CD14-positive monocyte (primary cell): ENCODE results near the gene HBD. TPM values are rescaled to one million over a fixed set of nuclear protein-coding genes. Genes with fewer than 3 reads are reported as not detected.

Experiments used
- DNase-seq, 3 donors: peaks; one replicate each; pipeline ENCODE4 v3.0.0-alpha.2; 2011 to 2022
- H2AFZ ChIP-seq: 2 replicates; pipeline ENCODE4 v1.6.0; 2012; ENCODE audit warnings: mild to moderate bottlenecking, low read depth, low read length, inconsistent platforms; ENCODE audit not compliant: insufficient read depth, poor library complexity, severe bottlenecking
- H3K27ac ChIP-seq, 2 donors: 1 replicate in 1 of 2; 2 replicates in 1 of 2; pipeline ENCODE4 v1.5.1; 2012 to 2013; ENCODE audit warnings: low read length in 2 of 2, control low read depth in 1 of 2, inconsistent platforms in 1 of 2, low read depth in 1 of 2, mild to moderate bottlenecking in 1 of 2
- H3K27me3 ChIP-seq, 2 donors: one replicate each; pipeline versions ENCODE4 v1.6.0 to v1.6.1; 2011 to 2013; ENCODE audit warnings: low read length in 2 of 2; ENCODE audit not compliant: control insufficient read depth in 2 of 2, insufficient read depth in 2 of 2
- H3K36me3 ChIP-seq, 2 donors: replicated peaks in 1 of 2; 1 replicate in 1 of 2; 2 replicates in 1 of 2; pipeline versions ENCODE4 v1.5.1 to v1.6.1; 2012 to 2013; ENCODE audit warnings: low read length in 2 of 2, control low read depth in 1 of 2, inconsistent platforms in 1 of 2, mild to moderate bottlenecking in 1 of 2; ENCODE audit not compliant: insufficient read depth in 2 of 2, control insufficient read depth in 1 of 2
- H3K4me1 ChIP-seq, 2 donors: 1 replicate in 1 of 2; 2 replicates in 1 of 2; pipeline versions ENCODE4 v1.5.1 to v1.6.1; 2012 to 2013; ENCODE audit warnings: low read length in 2 of 2, control low read depth in 1 of 2, inconsistent platforms in 1 of 2, mild to moderate bottlenecking in 1 of 2, moderate library complexity in 1 of 2; ENCODE audit not compliant: insufficient read depth in 2 of 2, control insufficient read depth in 1 of 2
- H3K4me2 ChIP-seq: replicated peaks from 2 replicates; pipeline ENCODE3; 2012; ENCODE audit warnings: low read length, moderate library complexity, mild to moderate bottlenecking; ENCODE audit not compliant: poor library complexity, severe bottlenecking; ENCODE audit errors: extremely low read depth
- H3K4me3 ChIP-seq, 3 experiments: fragments of 200-600 bp in 1 of 3; sonication (generic) in 1 of 3; replicated peaks in 1 of 3; 1 replicate in 2 of 3; 2 replicates in 1 of 3; pipeline ENCODE4 v1.5.1; 2011 to 2013; ENCODE audit warnings: low read length in 3 of 3, mild to moderate bottlenecking in 3 of 3, control low read depth in 2 of 3, low read depth in 2 of 3, inconsistent platforms in 1 of 3, moderate library complexity in 1 of 3
- H3K79me2 ChIP-seq: 2 replicates; pipeline ENCODE4 v1.6.0; 2012; ENCODE audit warnings: mild to moderate bottlenecking, control low read depth, inconsistent platforms, low read length, moderate library complexity; ENCODE audit not compliant: insufficient read depth
- H3K9ac ChIP-seq: 2 replicates; pipeline ENCODE4 v1.6.0; 2017; ENCODE audit warnings: low read length, mild to moderate bottlenecking; ENCODE audit not compliant: insufficient read depth, poor library complexity, severe bottlenecking
- H3K9me3 ChIP-seq, 2 donors: replicated peaks in 1 of 2; 1 replicate in 1 of 2; 2 replicates in 1 of 2; pipeline versions ENCODE4 v1.5.1 to v1.6.1; 2012 to 2013; ENCODE audit warnings: low read length in 2 of 2, control low read depth in 1 of 2; ENCODE audit not compliant: control insufficient read depth in 1 of 2, insufficient read depth in 1 of 2
- H4K20me1 ChIP-seq: 2 replicates; pipeline ENCODE4 v1.6.0; 2012; ENCODE audit warnings: mild to moderate bottlenecking, low read length, control low read depth, moderate library complexity; ENCODE audit not compliant: insufficient read depth
- H3K27ac Mint-ChIP-seq, 7 donors: one replicate each; pipeline ENCODE4 v1.8.0; 2020; ENCODE audit warnings: mild to moderate bottlenecking in 7 of 7, mixed read lengths in 7 of 7, moderate library complexity in 6 of 7, inconsistent platforms in 2 of 7
- H3K27me3 Mint-ChIP-seq, 3 donors: one replicate each; pipeline ENCODE4 v1.8.0; 2021 to 2022; ENCODE audit warnings: low read depth in 3 of 3, mild to moderate bottlenecking in 3 of 3, mixed read lengths in 3 of 3, moderate library complexity in 3 of 3, inconsistent platforms in 1 of 3
- H3K36me3 Mint-ChIP-seq, 2 donors: one replicate each; pipeline ENCODE4 v1.8.0; 2020; ENCODE audit warnings: mixed read lengths in 2 of 2, inconsistent platforms in 1 of 2, mild to moderate bottlenecking in 1 of 2
- H3K4me1 Mint-ChIP-seq: one replicate; pipeline ENCODE4 v1.8.0; 2020; ENCODE audit warnings: mild to moderate bottlenecking, mixed read lengths
- H3K4me3 Mint-ChIP-seq, 2 donors: one replicate each; pipeline ENCODE4 v1.8.0; 2020; ENCODE audit warnings: mild to moderate bottlenecking in 2 of 2, mixed read lengths in 2 of 2, moderate library complexity in 1 of 2
- H3K9me3 Mint-ChIP-seq, 7 donors: one replicate each; pipeline ENCODE4 v1.8.0; 2020 to 2022; ENCODE audit warnings: mixed read lengths in 7 of 7, mild to moderate bottlenecking in 6 of 7, moderate library complexity in 6 of 7, inconsistent platforms in 2 of 7
- CTCF ChIP-seq: fragments of 200-600 bp; IDR thresholded peaks from one replicate; pipeline ENCODE4 v1.8.0; 2022; ENCODE audit warnings: antibody characterized with exemption, mild to moderate bottlenecking
- WGBS: methylation state at CpG from one replicate; pipeline ENCODE4 v1.1.5; 2013; ENCODE audit warnings: missing lambda C conversion rate; ENCODE audit not compliant: insufficient coverage; 5-methylcytosine and 5-hydroxymethylcytosine counted together
- intact Hi-C, 2 donors: fragments of 100-400 bp; cut with micrococcal nuclease; formaldehyde crosslinking; loops; one replicate each; pipeline versions ENCODE4 v1.15.0 to v1.15.1; 2023
- polyA plus RNA-seq, 3 donors: library from polyadenylated mRNA; depleted of rRNA in 1 of 3; unstranded in 2 of 3; stranded (reverse) in 1 of 3; fragments of 300-500 nt in 2 of 3; fragments of >200 nt in 1 of 3; fragmentation: Illumina TruSeq in 2 of 3; gene quantifications; 1 replicate in 2 of 3; 2 replicates in 1 of 3; pipeline ENCODE4 v1.2.3, GENCODE V29; 2012 to 2021

The HBD gene
- polyA plus RNA-seq, 3 donors = not detected

- Mint-ChIP-seq H3K27me3 (peaks cover 0 to 2% (median 0%) of the 10 kb centered on the region in 3 donors), H3K36me3 (no peaks in the 10 kb centered on the region), H3K4me1 (no peaks in the 10 kb centered on the region), H3K4me3 (no peak overlapping the region), H3K27ac (no peak overlapping the region), H3K9me3 (peaks cover 0 to 2% (median 0%) of the 10 kb centered on the region in 7 donors)
- WGBS = no CpG with 5 or more reads among the region's 1 CpG
- Histone ChIP-seq H2AFZ (no peak overlapping the region), H3K36me3 (no peaks in the 10 kb centered on the region), H3K9ac (no peak overlapping the region), H3K79me2 (no peaks in the 10 kb centered on the region), H3K4me2 (no peak overlapping the region), H4K20me1 (no peaks in the 10 kb centered on the region), H3K27me3 (no peaks in the 10 kb centered on the region), H3K4me1 (no peaks in the 10 kb centered on the region), H3K27ac (no peak overlapping the region), H3K4me3 (no peak overlapping the region), H3K9me3 (no peaks in the 10 kb centered on the region)
- no peak for TF ChIP-seq CTCF
- intact Hi-C loops = no loop called here
- DNase-seq = no peak
These were observed 5.8 kb upstream of the HBD start for GRCh38 chr11:5240056-5240455.

- Histone ChIP-seq H2AFZ (no peak overlapping the region), H3K36me3 (no peaks in the 10 kb centered on the region), H3K79me2 (no peaks in the 10 kb centered on the region), H3K27me3 (no peaks in the 10 kb centered on the region), H3K9me3 (no peaks in the 10 kb centered on the region), H4K20me1 (no peaks in the 10 kb centered on the region), H3K4me3 (no peak overlapping the region), H3K9ac (no peak overlapping the region), H3K4me2 (no peak overlapping the region), H3K27ac (no peak overlapping the region), H3K4me1 (no peaks in the 10 kb centered on the region)
- Mint-ChIP-seq H3K4me3 (no peak overlapping the region), H3K9me3 (peaks cover 0 to 1% (median 0%) of the 10 kb centered on the region in 7 donors), H3K36me3 (no peaks in the 10 kb centered on the region), H3K27ac (no peak overlapping the region), H3K27me3 (peaks cover 0 to 2% (median 1%) of the 10 kb centered on the region in 3 donors), H3K4me1 (peaks cover 6% of the 10 kb centered on the region)
- DNase-seq = no peak
- no peak for TF ChIP-seq CTCF
- intact Hi-C loops = no loop called here
These were observed 4.8 kb upstream of the HBD start for GRCh38 chr11:5239046-5239445.
